ENCODE measurements around the gene PLIN4. TPM values are rescaled to one million over a fixed set of nuclear protein-coding genes. Genes with fewer than 3 reads are reported as not detected.

The PLIN4 gene
- total and polyA plus RNA-seq, 9 of the 15 experiments (the other 6 are each of a cell fraction or from before 2014, with no cell fraction given), result 0.04 to 0.16 (median 0.07) TPM; not detected in 3

GRCh38 chr19:4464815-4465581 lies 53.3 kb downstream of the PLIN4 start:
- Histone ChIP-seq H3K9ac (ENCODE audit: insufficient read depth in 1 of 2, low read depth in 2 of 2, low read length in 2 of 2) (no peak overlapping the region), H3K27ac (ENCODE audit: extremely low read depth, low read depth, low read length) (no peak overlapping the region), H3K79me2 (ENCODE audit: control insufficient read depth, insufficient read depth, low read length) (no peaks in the 10 kb centered on the region), H4K20me1 (replicated peaks; ENCODE audit: control insufficient read depth, insufficient read depth, low read length) (no peaks in the 10 kb centered on the region), H3K4me2 (ENCODE audit: insufficient read depth, low read length) (no peak overlapping the region), H2AFZ (ENCODE audit: low read depth, low read length) (no peak overlapping the region), H3K9me3 (replicated peaks; ENCODE audit: control insufficient read depth, insufficient read depth, low read depth, low read length) (no peaks in the 10 kb centered on the region), H3K27me3 (ENCODE audit: control insufficient read depth in 2 of 2, insufficient read depth in 2 of 2, low read length in 2 of 2) (no peaks in the 10 kb centered on the region), H3K4me3 (no peak overlapping the region), H3K36me3 (ENCODE audit: control insufficient read depth, insufficient read depth, low read length) (no peaks in the 10 kb centered on the region), H3K4me1 (replicated peaks in 1 of 2; ENCODE audit: control insufficient read depth in 2 of 2, insufficient read depth in 2 of 2, low read length in 2 of 2) (peaks cover 0 to under 1% of the 10 kb centered on the region in 2 experiments; a peak in 2 of 5 replicates), H3K9me1 (ENCODE audit: control insufficient read depth, insufficient read depth, low read length) (no peaks in the 10 kb centered on the region)
- TF ChIP-seq MBD1 (CRISPR knock-in tag; IDR thresholded peaks at IDR 0.05) (no peak), TAF1 (IDR thresholded peaks at IDR 0.05; ENCODE audit: control insufficient read depth, extremely low read depth, insufficient read depth, low read length, severe bottlenecking) (no peak), ZNF184 (CRISPR knock-in tag; IDR thresholded peaks at IDR 0.05) (no peak)
- 69% methylated on average over 7 of the region's 8 CpGs for WGBS (ENCODE audit: insufficient coverage, low coverage, missing lambda C conversion rate)
- no peak for ATAC-seq
- DNase-seq (ENCODE audit: extremely low read depth in 1 of 4, low spot score in 3 of 4), result no peak
- ChIA-PET POLR2A (interaction anchor here (0.5 to 2.0 kb wide), 2 partner anchors 9 to 64 kb away, joined by 3 to 5 read pairs; no protein-coding TSS in a partner anchor), CTCF (ENCODE audit: low intra/inter-chr PET ratio) (no interaction called here)
- intact Hi-C loops (cut with micrococcal nuclease) (no loop called here), in situ Hi-C loops (cut with MboI) (no loop called here)
- no TSS peak for BruUV-seq (replicated peaks)
- FAIRE-seq, result no peak

Measured in K562 (cell line).